Neuronal stem cell (in vitro differentiated cells): ENCODE measurements around the gene BABAM2.

Experiments
- DNase-seq: peaks from one replicate; pipeline ENCODE4 v3.0.0-alpha.2; 2013; ENCODE audit warnings: low spot score
- H2AFZ ChIP-seq: one replicate; pipeline ENCODE4 v1.6.1; 2013; ENCODE audit warnings: mild to moderate bottlenecking, low read length, inconsistent platforms
- H2AK5ac ChIP-seq: 2 replicates; pipeline ENCODE4 v1.6.1; 2013; ENCODE audit warnings: low read depth, mild to moderate bottlenecking, inconsistent platforms, low read length, moderate library complexity, mixed read lengths
- H2BK120ac ChIP-seq: 2 replicates; pipeline ENCODE4 v1.6.1; 2013; ENCODE audit warnings: low read depth, mild to moderate bottlenecking, inconsistent platforms, low read length, moderate library complexity, mixed read lengths
- H2BK12ac ChIP-seq: one replicate; pipeline ENCODE4 v1.6.1; 2013; ENCODE audit warnings: low read length, inconsistent platforms
- H2BK15ac ChIP-seq: 2 replicates; pipeline ENCODE4 v1.6.1; 2013; ENCODE audit warnings: mild to moderate bottlenecking, low read length, inconsistent platforms, mixed read lengths
- H2BK5ac ChIP-seq: one replicate; pipeline ENCODE4 v1.6.1; 2013; ENCODE audit warnings: inconsistent platforms, mild to moderate bottlenecking, low read length, moderate library complexity
- H3K14ac ChIP-seq: one replicate; pipeline ENCODE4 v1.6.1; 2013; ENCODE audit warnings: low read length, inconsistent platforms
- H3K18ac ChIP-seq: 2 replicates; pipeline ENCODE4 v1.6.1; 2013; ENCODE audit warnings: low read length, inconsistent platforms
- H3K23ac ChIP-seq: 2 replicates; pipeline ENCODE4 v1.6.1; 2013; ENCODE audit warnings: low read depth, mild to moderate bottlenecking, mixed read lengths, low read length, inconsistent platforms; ENCODE audit not compliant: poor library complexity
- H3K27ac ChIP-seq: replicated peaks from 3 replicates; pipeline ENCODE4 v1.5.1; 2013; ENCODE audit warnings: low read length, inconsistent platforms
- H3K27me3 ChIP-seq, 3 experiments: 2 replicates each; pipeline ENCODE4 v1.6.1; 2013; ENCODE audit warnings: low read length in 3 of 3, mild to moderate bottlenecking in 2 of 3, inconsistent platforms in 1 of 3, low read depth in 1 of 3, mixed read lengths in 1 of 3, moderate library complexity in 1 of 3; ENCODE audit not compliant: control insufficient read depth in 3 of 3, insufficient read depth in 3 of 3
- H3K36me3 ChIP-seq, 2 donors: replicated peaks in 1 of 2; 2 replicates each; pipeline ENCODE4 v1.6.1; 2013; ENCODE audit warnings: low read length in 2 of 2; ENCODE audit not compliant: control insufficient read depth in 2 of 2, insufficient read depth in 2 of 2
- H3K4ac ChIP-seq: 2 replicates; pipeline ENCODE4 v1.6.1; 2013; ENCODE audit warnings: inconsistent platforms, mild to moderate bottlenecking, low read length, moderate library complexity
- H3K4me1 ChIP-seq, 2 donors: 1 replicate in 1 of 2; 2 replicates in 1 of 2; pipeline ENCODE4 v1.6.1; 2013; ENCODE audit warnings: low read length in 2 of 2, low read depth in 1 of 2; ENCODE audit not compliant: control insufficient read depth in 2 of 2, insufficient read depth in 1 of 2
- H3K4me2 ChIP-seq: one replicate; pipeline ENCODE4 v1.6.1; 2013; ENCODE audit warnings: mild to moderate bottlenecking, low read length, inconsistent platforms; ENCODE audit not compliant: insufficient read depth, poor library complexity, severe bottlenecking
- H3K4me3 ChIP-seq, 2 donors: 2 replicates each; pipeline ENCODE4 v1.5.1; 2013; ENCODE audit warnings: low read length in 2 of 2, mild to moderate bottlenecking in 2 of 2, inconsistent platforms in 1 of 2, moderate library complexity in 1 of 2
- H3K79me1 ChIP-seq: one replicate; pipeline ENCODE4 v1.6.1; 2013; ENCODE audit warnings: low read depth, mild to moderate bottlenecking, inconsistent platforms, low read length, moderate library complexity
- H3K9ac ChIP-seq: one replicate; pipeline ENCODE4 v1.6.1; 2013; ENCODE audit warnings: mild to moderate bottlenecking, low read depth, low read length, inconsistent platforms; ENCODE audit not compliant: poor library complexity
- H3K9me3 ChIP-seq, 2 donors: replicated peaks in 1 of 2; 2 replicates each; pipeline versions ENCODE3 to v1.6.1; 2013; ENCODE audit warnings: low read length in 2 of 2, mild to moderate bottlenecking in 2 of 2, inconsistent platforms in 1 of 2, low read depth in 1 of 2, mixed read lengths in 1 of 2, moderate library complexity in 1 of 2; ENCODE audit not compliant: control insufficient read depth in 2 of 2, insufficient read depth in 1 of 2
- H4K8ac ChIP-seq: one replicate; pipeline ENCODE4 v1.6.1; 2013; ENCODE audit warnings: low read depth, mild to moderate bottlenecking, inconsistent platforms, low read length, moderate library complexity
- H4K91ac ChIP-seq: one replicate; pipeline ENCODE4 v1.6.1; 2013; ENCODE audit warnings: low read length, low read depth, mild to moderate bottlenecking, inconsistent platforms; ENCODE audit not compliant: poor library complexity
- WGBS, 2 donors: extraction: QIAGEN DNeasy Blood & Tissue Kit; methylation state at CpG; one replicate each; pipeline ENCODE4 v1.1.7; 2013; ENCODE audit warnings: missing lambda C conversion rate in 2 of 2, mixed read lengths in 1 of 2; ENCODE audit not compliant: insufficient read length in 2 of 2, insufficient replicate concordance in 1 of 2; ENCODE audit errors: extremely low coverage in 2 of 2; 5-methylcytosine and 5-hydroxymethylcytosine counted together

BABAM2 gene

DNA sequence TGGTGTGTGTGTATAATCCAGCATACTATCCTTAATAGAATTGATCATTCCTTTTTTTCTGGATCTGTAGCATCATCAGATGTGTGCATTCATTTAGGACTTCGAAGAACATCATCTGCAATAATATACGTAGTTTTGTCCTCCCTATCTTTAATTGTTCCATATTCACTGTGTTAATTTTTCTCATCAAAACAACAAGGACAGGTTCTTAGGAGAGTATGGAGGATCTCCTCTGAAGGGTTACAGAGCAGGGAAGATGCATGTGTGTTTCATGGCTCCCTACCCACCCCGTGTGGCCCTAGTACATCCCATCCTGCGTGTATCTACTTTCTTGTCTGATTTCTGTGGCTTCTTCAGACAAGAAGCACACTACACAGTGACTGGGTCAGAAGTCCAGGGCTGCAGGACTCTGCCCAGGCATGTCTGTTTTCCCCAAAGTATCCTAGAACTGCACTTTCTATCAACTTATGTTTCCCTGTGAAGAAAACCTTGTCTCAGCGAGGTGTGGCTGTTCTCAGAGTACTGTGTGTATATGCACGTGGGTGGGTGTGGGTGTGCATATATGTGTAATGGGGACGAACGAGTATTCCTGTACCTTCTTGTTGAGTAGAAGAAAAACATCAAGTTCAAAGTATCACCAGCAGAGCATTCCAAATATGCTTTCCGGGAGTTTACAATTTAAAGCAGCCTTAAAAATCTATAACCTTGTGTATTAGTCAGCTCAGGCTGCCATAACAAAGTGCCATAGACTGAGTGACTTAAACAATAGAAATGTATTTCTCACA lies 281.8 kb downstream of the BABAM2 start:
- Histone ChIP-seq H3K4me3 (no peak overlapping the region), H3K79me1 (no peaks in the 10 kb centered on the region), H3K23ac (no peak overlapping the region), H2BK15ac (no peak overlapping the region), H3K4ac (no peak overlapping the region), H4K91ac (no peak overlapping the region), H2BK12ac (no peak overlapping the region), H2AK5ac (no peak overlapping the region), H3K27me3 (no peaks in the 10 kb centered on the region), H3K9me3 (peaks cover 0 to 12% of the 10 kb centered on the region in 2 donors), H2BK5ac (no peak overlapping the region), H3K27ac (no peak overlapping the region), H2BK120ac (no peak overlapping the region), H3K36me3 (peaks cover 0 to 2% of the 10 kb centered on the region in 2 donors), H3K4me2 (no peak overlapping the region), H2AFZ (no peak overlapping the region), H3K9ac (no peak overlapping the region), H3K18ac (no peak overlapping the region), H3K14ac (no peak overlapping the region), H4K8ac (no peak overlapping the region), H3K4me1 (peaks cover 0 to 5% of the 10 kb centered on the region in 2 donors)
- no CpG with 5 or more reads among the region's 9 CpGs for WGBS, 2 donors
- no peak for DNase-seq

DNA sequence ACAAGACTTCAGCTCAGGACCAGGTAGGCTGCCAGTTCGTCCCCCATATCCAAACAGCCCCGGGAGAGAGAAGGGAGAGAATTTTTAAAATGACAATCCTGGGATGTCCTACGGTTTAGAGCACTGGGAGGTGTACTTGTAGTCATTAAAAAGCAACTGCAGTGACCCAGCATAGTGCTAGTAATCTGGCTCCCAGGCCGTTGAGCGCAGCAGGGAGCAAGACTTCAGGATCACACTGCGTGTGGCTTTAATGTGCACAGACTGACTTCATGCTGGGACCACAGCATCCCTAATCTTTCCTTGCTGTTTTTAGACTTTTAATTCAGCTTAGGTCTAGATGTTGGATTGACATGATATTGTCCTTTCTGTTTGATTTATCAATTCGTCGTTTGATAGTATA lies 282.8 kb downstream of the BABAM2 start:
- H2BK120ac ChIP-seq, result no peak overlapping the region
- no peak for DNase-seq
- no peaks in the 10 kb centered on the region for H3K79me1 ChIP-seq
- no peak overlapping the region for H4K91ac ChIP-seq
- no peak overlapping the region for H2BK5ac ChIP-seq
- H3K23ac ChIP-seq, result no peak overlapping the region
- no peak overlapping the region for H3K27ac ChIP-seq
- H3K4me3 ChIP-seq, result no peak overlapping the region
- peaks cover 0 to 14% of the 10 kb centered on the region in 2 donors for H3K9me3 ChIP-seq
- H2BK15ac ChIP-seq, result no peak overlapping the region
- no peak overlapping the region for H3K18ac ChIP-seq
- WGBS, 2 donors, result no CpG with 5 or more reads among the region's 8 CpGs
- H3K36me3 ChIP-seq, result peaks cover 0 to 2% of the 10 kb centered on the region in 2 donors
- H3K4me2 ChIP-seq, result no peak overlapping the region
- no peak overlapping the region for H2BK12ac ChIP-seq
- peaks cover 0 to 5% of the 10 kb centered on the region in 2 donors for H3K4me1 ChIP-seq
- H2AFZ ChIP-seq, result no peak overlapping the region
- H3K27me3 ChIP-seq, result no peaks in the 10 kb centered on the region
- no peak overlapping the region for H4K8ac ChIP-seq
- H3K9ac ChIP-seq, result no peak overlapping the region
- no peak overlapping the region for H3K14ac ChIP-seq
- no peak overlapping the region for H3K4ac ChIP-seq
- no peak overlapping the region for H2AK5ac ChIP-seq

DNA sequence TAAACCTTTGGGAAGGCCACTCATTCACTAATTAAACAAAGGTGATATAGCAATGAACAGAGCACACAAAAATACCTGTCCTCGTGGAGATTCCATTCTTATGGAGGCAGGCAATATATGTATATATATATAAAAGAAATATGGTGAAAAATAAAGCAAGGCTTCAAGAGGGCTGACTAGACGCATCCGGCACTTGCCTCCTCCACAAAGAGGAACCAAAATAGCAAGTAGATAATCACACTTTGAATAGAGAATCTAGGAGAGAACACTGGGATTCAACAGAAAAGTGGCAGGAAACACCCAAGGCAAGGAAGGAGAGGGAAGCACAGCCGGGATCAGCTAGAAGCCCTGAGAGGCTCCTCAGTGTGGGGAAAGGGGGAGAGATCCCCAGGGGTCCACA lies 283.7 kb downstream of the BABAM2 start:
- Histone ChIP-seq H3K14ac (no peak overlapping the region), H3K27me3 (no peaks in the 10 kb centered on the region), H3K9ac (no peak overlapping the region), H3K4ac (no peak overlapping the region), H2BK12ac (no peak overlapping the region), H2BK120ac (no peak overlapping the region), H3K23ac (no peak overlapping the region), H2AFZ (no peak overlapping the region), H2BK15ac (no peak overlapping the region), H2AK5ac (peak overlapping the region; percentile 15), H3K79me1 (no peaks in the 10 kb centered on the region), H3K4me3 (no peak overlapping the region), H3K36me3 (peaks cover 0 to 2% of the 10 kb centered on the region in 2 donors), H3K18ac (no peak overlapping the region), H3K27ac (no peak overlapping the region), H3K9me3 (peaks cover 0 to 17% of the 10 kb centered on the region in 2 donors), H3K4me2 (no peak overlapping the region), H3K4me1 (peaks cover 0 to 5% of the 10 kb centered on the region in 2 donors), H2BK5ac (no peak overlapping the region), H4K8ac (no peak overlapping the region), H4K91ac (no peak overlapping the region)
- DNase-seq, result no peak
- WGBS, 2 donors, result no CpG with 5 or more reads among the region's 4 CpGs

DNA sequence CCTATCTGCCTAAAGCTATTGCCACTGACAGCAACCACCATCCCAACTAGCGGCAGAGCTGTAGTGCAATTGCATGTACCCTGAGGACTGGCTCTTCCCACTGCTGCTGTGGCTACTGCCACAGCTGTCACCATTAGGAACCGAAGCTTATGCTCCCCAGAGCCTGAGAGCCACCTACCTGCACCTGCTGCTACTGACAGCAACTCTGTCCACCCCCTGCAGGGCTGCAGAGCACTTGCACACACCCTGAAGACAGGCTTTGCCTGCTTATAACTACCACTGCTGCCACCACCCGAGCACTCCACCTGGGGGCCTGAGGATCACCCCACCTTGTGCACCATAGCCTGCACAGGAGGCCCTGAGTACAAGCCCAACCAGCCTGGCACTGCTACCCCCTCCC lies 284.5 kb downstream of the BABAM2 start:
- H2AK5ac ChIP-seq, result peak overlapping the region; percentile 19
- no peak overlapping the region for H3K4me3 ChIP-seq
- peaks cover 0 to 2% of the 10 kb centered on the region in 2 donors for H3K36me3 ChIP-seq
- no peak overlapping the region for H3K27ac ChIP-seq
- H3K4me2 ChIP-seq, result no peak overlapping the region
- H4K91ac ChIP-seq, result no peak overlapping the region
- H3K4me1 ChIP-seq, result peaks cover 0 to 5% of the 10 kb centered on the region in 2 donors
- H2BK120ac ChIP-seq, result no peak overlapping the region
- no peaks in the 10 kb centered on the region for H3K27me3 ChIP-seq
- H2BK15ac ChIP-seq, result peak overlapping the region; percentile 45
- peak overlapping the region; percentile 18 for H2BK12ac ChIP-seq
- H3K4ac ChIP-seq, result no peak overlapping the region
- H2BK5ac ChIP-seq, result no peak overlapping the region
- H3K23ac ChIP-seq, result peak overlapping the region; percentile 92
- peaks cover 0 to 20% of the 10 kb centered on the region in 2 donors for H3K9me3 ChIP-seq
- no CpG with 5 or more reads among the region's 3 CpGs for WGBS, 2 donors
- no peak overlapping the region for H2AFZ ChIP-seq
- H3K79me1 ChIP-seq, result no peaks in the 10 kb centered on the region
- peak overlapping the region; percentile 87 for H3K14ac ChIP-seq
- no peak overlapping the region for H4K8ac ChIP-seq
- no peak overlapping the region for H3K9ac ChIP-seq
- no peak for DNase-seq
- H3K18ac ChIP-seq, result peak overlapping the region; percentile 82
